Activated CD4-positive, CD25-positive, alpha-beta regulatory T cell treated with anti-CD3 and anti-CD28 coated beads, Interleukin-2, amount 50 U/mL, for 72 hours (primary cell): Measurements from ENCODE around the gene TNFRSF14.
A peak's percentile ranks its signal among the peaks of the same experiment; 100 is the strongest.
"Not testable (repeated sequence)": the region's sequence is repeated elsewhere in the genome, so short reads cannot be mapped to it uniquely, and the experiment has no call there.

Experiments
- DNase-seq: peaks from one replicate; pipeline ENCODE4 v3.0.0; 2021

The TNFRSF14 gene

GRCh38 chr1:2539312-2539907 is 16.8 kb upstream of the TNFRSF14 start:
- no peak for DNase-seq

GRCh38 chr1:2540816-2541492 is 15.2 kb upstream of the TNFRSF14 start:
- no peak for DNase-seq

GRCh38 chr1:2541619-2542245 is 14.4 kb upstream of the TNFRSF14 start:
- DNase-seq = no peak

- no peak for DNase-seq
Measured at GRCh38 chr1:2542246-2542915, 13.8 kb upstream of the TNFRSF14 start.

GRCh38 chr1:2543543-2544092 is 12.6 kb upstream of the TNFRSF14 start:
- no peak for DNase-seq

GRCh38 chr1:2544093-2544874 is 11.9 kb upstream of the TNFRSF14 start:
- DNase-seq = no peak

GRCh38 chr1:2544875-2545640 is 11.1 kb upstream of the TNFRSF14 start:
- DNase-seq = no peak

- DNase-seq = peak; percentile 86
Measured at GRCh38 chr1:2545754-2546514, 10.2 kb upstream of the TNFRSF14 start.

GRCh38 chr1:2546515-2547209 is 9.5 kb upstream of the TNFRSF14 start:
- DNase-seq = peak; percentile 81

- peak; percentile 68 for DNase-seq
Measured at GRCh38 chr1:2547210-2548067, 8.7 kb upstream of the TNFRSF14 start.

GRCh38 chr1:2548068-2548589 is 8.0 kb upstream of the TNFRSF14 start:
- peak; percentile 86 for DNase-seq

GRCh38 chr1:2549367-2550029 is 6.7 kb upstream of the TNFRSF14 start:
- not testable (repeated sequence) for DNase-seq

GRCh38 chr1:2550309-2550861 is 5.8 kb upstream of the TNFRSF14 start:
- not testable (repeated sequence) for DNase-seq

- not testable (repeated sequence) for DNase-seq
Measured at GRCh38 chr1:2551544-2551943, 4.6 kb upstream of the TNFRSF14 start.

- DNase-seq = no peak
Measured at GRCh38 chr1:2552189-2552588, 4.0 kb upstream of the TNFRSF14 start.

GRCh38 chr1:2553076-2553475 is 3.1 kb upstream of the TNFRSF14 start:
- not testable (repeated sequence) for DNase-seq

GRCh38 chr1:2553871-2554620 is 2.1 kb upstream of the TNFRSF14 start:
- no peak for DNase-seq
